Occipital lobe (tissue), 2 donors: Measurements from ENCODE around the gene PACS2. TPM values are rescaled to one million over a fixed set of nuclear protein-coding genes. Genes with fewer than 3 reads are reported as not detected.
"Not testable (repeated sequence)": the region's sequence is repeated elsewhere in the genome, so short reads cannot be mapped to it uniquely, and the experiment has no call there.

Experiments
- DNase-seq: peaks from one replicate; lab custom pipeline; 2025; lab: John Stamatoyannopoulos, UW
- total RNA-seq: library from RNA; depleted of rRNA; stranded (reverse); fragments of >200 nt; gene quantifications from one replicate; pipeline ENCODE4 v1.2.3, GENCODE V29; 2014

PACS2 gene
- 75.8 TPM for total RNA-seq

DNA sequence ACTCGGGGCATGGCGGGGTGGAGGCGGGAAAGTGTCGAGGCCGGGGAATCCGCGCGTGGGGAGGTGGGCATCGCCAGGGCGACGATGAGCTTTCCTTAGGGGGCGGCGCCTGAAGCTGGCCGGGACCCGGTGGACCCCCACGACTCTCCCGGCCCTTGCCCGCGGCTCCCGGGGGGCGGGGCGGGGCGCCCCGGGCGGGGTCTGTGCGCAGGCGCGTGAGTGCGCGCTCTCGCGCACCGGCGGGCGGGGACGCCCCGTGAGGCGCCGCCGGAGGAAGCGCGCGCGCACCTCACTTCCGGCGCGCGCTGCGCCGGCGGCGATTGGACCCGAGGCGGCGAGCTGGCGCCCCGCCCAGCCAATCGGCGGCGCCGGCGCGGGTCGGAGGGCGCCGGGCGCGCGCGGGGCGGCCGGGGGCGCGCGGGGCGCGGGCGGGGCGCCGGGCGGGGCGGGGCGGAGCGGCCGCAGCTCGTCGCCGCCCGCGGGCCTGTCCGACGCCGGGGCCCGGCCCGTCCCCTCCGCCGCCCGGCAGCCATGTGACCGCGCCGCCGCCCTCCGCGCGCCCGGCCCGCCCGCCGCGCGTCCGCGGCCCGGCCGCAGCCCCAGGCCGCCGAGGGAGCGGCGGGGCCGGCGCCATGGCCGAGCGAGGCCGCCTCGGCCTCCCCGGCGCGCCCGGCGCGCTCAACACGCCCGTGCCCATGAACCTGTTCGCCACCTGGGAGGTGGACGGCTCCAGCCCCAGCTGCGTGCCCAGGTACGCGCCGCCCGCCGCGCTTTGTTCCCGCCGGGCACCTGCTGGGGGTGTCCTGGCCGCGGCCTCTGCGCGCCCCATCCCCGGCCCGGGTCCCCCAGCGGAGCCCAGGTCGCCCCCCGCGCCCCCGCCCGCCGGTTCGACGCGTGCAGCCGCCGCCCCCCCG, at the start of gene PACS2:
Gene PACS2, plus strand, starts transcription at position 462 of the 914 bp plus-strand sequence. Its CDS starts 171 bp downstream, at position 633.
- DNase-seq, result peak; percentile 55

DNA sequence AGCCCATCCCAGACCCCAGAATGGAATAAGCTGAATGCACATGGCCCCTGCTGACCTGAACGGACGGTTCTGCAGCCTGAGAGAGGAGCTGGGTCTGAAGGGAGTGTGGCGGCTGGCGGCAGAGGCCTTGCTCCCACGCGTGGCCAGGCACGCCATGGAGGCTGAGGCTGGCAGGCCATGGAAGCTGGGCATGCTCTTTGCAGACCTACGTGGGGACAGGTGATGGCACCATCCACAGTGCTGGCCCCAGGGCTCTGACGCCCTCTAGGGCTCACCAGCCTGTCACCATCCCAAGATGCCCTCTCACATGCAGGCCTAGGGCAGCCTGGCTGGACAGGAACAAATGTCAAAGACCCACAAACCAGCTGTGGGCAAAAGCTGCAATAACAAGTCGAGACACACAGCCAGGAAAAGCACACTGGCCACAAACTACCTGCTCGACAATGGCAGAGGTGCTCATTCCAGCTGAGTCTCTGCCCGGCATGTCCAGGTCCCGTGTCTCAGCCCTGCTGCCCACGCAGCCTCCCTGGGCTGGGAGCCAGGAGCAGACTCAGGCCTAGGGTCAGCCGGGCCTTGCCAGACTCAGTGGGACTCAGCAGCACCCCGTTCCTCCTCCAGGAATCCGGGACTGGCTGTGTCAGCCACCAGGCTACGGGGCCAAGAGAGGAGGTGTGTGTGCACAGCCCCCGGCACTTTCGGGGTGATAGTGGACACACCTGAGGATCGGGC, 46.6 kb upstream of the PACS2 start:
- no peak for DNase-seq

DNA sequence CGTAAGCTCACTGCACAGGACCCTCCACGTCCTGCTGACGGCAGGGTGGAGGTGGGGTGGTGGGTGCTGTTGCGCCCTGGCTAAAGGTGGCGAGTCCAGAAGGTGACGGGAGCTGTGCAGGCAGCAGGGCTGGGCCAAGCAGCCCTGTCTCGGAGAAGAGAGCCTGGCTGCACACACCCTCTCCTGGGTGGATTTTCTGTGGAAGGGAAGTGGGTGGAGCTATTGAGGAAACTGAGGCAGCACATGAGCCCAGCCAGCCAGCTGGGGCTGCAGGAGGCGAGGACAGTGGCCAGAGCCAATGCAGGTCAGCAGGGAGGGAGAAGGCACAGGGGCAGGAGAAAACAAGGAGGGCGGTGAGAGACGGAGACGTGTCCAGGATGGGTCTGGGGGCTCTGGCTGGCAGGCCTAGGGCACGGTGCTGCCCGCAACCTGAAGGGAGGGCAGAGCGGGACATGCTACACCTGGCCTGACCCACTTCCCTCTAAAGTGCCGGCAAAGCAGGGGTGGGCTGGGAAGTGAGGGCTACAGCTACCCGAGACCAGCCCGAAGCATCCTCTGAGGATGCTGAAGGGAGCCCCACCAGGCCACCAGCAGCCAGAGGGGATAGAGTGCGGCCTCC, 45.7 kb upstream of the PACS2 start:
- DNase-seq, result no peak

DNA sequence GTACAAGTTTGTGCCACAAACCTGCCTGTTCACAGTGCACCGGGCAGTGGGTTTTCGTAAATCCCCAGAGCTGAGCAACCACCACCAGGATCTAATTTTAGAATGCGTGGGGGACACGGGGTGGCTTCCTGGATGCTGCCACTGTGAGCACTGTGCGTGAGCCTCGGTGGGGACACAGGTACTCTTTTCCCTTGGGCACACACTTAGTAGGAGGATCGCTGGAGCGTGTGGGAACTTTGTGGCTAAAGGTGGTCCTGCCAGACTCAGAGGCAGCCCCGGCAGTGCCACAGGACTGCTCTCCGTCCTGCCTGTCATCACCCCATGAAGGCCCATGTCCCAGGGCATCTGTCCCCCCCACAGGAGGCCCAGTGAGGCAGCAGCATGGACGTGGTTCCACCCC, 45.1 kb upstream of the PACS2 start:
- no peak for DNase-seq

DNA sequence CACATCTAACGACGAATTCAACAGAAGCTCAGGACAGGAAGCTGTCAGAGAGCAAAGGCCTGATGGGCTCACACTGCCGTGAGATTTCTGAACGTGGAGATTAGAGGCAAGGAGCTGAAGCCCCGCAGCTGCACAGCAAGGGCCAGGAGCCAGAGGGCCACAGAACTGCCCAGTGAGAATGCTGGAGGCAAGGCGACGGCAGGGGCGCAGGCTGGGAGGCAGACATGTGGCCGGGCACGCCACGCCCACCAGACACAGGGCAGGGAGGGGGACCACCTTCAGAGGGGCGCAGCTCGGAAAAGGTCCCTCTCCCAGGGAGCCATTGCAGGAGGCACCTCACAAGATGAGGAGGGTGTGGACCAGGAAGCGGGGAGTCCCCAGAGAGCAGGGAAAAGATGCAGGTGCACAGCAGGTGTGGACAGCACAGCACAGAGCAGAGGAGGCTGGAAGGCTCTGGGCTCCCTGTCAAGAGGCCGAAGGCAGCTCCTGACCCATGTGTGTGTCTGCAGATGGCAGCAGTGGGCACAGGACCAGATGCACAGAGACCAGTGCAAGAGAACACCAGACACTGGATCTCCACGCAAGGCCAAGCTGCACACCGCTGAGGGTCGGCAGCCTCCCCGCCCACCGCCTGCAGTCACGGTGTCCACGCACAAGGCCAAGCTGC, 43.2 kb upstream of the PACS2 start:
- no peak for DNase-seq

DNA sequence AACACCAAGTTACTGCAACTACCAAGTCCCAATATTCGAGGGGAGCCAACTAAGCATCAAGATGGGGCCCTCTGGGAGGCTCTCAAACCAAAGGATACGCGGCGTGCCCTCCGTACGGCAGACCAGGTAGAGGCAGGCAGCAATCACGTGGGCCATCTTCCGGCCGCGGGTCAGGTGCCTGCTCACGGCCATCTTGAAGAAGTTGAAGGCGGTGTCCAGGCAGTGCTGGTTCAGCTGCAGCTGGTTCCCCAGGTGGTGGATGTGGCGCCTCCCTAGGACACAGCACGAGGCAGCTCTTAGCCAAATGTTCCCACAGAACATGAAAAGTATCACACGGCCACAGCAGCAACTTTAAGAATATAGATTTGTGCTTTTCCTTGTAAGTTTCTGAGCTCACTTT, 41.9 kb upstream of the PACS2 start:
- no peak for DNase-seq

DNA sequence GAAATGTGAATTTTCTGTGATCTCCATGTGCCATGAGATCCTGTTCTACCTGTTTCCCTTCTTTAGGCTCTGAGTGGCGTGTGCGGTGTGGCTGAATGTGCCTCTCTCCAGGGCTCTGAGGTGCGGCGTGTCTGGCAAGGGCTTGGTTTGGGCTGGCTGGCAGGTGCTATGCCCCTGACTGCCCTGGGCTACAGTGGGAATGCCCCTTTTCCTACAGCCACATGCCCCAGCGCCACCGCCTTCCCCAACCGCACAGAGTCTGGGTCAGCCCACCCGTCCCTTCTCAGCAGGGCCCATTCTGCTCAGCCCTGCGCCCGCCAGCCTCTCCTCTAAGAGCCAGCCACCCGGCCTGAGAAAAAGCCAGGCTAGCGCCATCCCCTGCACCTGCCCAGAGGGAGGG, 41.5 kb upstream of the PACS2 start:
- no peak for DNase-seq

DNA sequence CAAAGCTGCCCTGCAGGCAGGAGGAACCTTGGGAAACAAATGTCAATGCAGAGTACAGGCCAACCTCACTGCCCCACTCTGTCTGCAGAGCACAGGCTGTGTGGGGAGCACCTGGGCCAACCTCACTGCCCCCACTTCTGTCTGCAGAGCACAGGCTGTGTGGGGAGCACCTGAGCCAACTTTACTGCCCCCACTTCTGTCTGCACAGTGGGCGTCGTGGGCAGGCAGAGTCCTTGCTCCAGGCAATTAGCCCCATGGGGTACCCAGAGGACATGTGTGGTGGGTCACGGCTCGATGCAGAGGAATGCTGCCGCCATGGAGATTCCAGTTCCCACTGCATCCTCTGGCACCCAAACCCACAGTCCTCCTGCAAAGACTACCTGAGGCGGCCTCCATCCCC, 39.9 kb upstream of the PACS2 start:
- no peak for DNase-seq

DNA sequence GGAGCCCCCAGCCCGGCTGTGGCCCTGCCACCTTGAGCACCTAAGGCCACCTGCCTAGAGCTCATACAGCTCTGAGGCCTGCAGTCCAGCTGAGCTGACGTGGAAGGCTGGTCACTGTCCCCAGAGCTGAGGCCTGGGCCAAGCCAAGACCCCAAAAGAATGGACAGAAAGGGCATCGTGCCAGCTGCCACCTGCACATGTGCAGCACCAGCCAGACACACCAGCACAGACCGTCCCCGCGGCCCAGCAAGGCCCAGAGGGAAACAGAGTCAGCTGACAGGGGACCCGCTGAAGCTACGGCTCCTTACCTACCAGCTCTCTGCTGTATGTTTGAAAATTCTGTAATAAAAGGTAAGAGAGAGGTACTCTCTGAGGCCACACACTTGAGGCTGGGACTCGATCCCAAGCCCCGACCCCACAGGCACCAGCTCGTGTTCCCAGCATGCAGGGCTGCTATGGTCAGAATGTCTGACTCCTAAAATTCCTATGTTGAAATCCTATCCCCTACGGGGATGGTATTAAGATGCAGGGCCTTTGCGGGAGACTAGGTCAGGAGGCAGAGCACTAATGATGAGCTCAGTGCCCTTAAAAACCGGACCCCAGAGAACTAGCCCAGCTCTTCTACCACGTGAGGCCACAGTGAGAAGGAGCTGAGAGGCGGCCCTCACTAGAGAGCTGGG, 39.1 kb upstream of the PACS2 start:
- no peak for DNase-seq

DNA sequence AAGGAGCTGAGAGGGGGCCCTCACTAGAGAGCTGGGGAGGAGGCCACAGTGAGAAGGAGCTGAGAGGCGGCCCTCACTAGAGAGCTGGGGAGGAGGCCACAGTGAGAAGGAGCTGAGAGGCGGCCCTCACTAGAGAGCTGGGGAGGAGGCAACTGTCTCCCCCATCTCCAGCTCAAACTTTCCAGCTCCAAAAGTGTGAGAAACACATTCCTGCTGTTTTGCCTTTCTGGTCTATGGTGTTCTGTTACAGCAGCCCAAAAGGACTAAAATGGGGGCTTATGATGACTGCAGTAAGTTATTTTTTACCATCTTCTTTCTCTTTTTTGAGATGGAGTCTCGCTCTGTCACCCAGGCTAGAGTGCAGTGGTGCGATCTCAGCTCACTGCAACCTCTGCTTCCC, 37.1 kb upstream of the PACS2 start:
- not testable (repeated sequence) for DNase-seq

DNA sequence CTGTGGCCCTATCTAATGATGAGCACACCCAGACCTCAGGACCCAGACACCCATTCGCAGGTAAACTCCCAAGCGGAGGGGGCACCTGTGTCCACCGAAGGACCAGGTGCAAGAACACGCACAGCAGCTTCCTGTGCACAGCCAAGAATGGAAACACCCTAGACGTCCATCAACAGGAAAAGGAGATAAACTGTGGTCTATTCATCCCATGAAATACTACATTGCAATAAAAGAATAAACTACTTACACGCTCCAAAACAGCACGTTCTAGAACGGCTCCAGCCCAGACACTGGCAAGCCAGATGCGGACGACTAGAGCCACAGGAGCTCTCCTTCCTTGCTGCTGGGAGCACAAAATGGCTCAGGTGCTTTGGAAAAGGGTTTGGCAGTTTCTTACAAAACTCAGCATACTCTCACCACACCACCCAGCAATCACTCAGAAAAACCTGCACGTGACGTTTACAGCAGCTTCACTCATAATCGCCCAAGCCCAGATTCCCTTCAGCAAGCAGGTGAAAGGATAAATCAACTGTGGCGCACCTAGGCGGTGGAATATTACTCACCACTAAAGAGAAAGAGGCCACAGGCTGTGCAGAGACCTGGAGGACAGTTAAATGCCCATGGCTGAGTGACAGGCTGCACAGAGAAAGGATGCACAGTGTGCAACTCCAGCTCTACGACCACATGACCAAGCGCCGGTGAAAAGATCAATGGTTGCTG, 34.7 kb upstream of the PACS2 start:
- DNase-seq, result no peak

DNA sequence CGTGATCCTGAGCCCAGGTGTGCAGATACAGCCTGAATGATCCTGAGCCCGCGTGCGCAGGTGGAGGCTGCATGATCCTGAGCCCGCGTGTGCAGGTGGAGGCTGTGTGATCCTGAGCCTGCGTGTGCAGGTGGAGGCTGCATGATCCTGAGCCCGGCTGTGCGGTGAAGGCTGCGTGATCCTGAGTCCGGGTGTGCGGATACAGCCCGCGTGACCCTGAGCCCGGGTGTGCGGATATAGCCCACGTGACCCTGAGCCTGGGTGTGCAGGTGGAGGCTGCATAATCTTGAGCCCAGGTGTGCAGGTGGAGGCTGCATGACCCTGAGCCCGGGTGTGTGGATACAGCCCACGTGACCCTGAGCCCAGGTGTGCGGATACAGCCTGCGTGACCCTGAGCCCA, 34.0 kb upstream of the PACS2 start:
- DNase-seq, result no peak

DNA sequence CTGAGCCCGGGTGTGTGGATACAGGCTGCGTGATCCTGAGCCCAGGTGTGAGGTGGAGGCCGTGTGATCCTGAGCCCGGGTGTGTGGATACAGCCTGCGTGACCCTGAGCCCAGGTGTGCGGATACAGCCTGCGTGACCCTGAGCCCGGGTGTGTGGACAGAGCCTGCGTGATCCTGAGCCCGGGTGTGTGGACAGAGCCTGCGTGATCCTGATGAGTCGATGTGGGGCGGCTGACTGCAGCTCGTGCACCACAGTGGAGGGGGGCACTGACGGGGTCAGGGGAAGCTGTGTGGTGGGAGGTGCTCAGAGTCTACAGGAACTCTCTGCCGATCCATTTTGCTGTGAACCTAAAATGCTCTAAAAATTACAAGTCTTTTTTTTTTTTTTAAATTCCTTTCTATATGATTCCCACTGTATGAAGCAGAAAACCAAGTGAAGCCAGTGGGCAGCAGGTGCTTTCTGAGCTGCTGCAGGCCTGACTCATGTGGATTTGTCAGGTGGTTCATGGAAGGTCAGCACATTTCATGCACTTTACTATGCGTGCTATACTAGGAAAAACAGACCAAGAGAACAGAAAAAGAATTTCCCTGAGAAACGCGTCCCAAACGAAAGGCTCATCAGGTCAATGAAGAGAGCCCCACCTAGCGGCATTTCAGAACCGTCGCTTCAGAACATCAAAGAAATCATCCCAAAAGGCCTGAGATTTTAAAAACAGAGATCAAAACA, 33.0 kb upstream of the PACS2 start:
- DNase-seq, result peak; percentile 27

DNA sequence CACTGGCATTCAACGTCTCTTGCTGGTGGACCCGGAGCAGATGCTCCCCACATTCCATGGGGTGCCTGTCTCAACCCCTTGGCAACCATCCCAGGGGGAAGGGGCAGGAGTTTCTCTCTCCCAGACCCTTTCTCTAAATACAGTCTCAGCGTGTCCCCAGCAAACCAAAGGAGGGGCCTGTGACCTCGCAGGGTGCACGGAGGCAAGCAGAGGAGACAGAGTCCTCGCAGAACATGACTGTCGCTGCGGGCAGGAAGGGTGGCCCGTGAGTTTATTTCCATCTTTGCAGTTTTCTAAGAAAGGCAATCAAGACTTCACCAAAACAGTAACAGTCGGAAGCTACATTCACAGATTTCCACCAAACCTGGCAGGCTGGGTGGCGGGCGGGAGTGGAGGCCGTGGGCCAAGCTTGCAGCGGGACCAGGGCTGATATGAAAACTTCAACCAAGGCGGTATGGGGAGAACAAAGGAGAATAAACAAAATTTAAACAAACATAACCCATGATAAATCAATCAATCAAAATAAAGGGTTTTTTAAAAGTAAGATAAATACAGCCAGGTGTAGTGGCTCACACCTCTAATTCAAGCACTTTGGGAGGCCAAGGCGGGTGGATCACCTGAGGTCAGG, 32.3 kb upstream of the PACS2 start:
- DNase-seq, result no peak

DNA sequence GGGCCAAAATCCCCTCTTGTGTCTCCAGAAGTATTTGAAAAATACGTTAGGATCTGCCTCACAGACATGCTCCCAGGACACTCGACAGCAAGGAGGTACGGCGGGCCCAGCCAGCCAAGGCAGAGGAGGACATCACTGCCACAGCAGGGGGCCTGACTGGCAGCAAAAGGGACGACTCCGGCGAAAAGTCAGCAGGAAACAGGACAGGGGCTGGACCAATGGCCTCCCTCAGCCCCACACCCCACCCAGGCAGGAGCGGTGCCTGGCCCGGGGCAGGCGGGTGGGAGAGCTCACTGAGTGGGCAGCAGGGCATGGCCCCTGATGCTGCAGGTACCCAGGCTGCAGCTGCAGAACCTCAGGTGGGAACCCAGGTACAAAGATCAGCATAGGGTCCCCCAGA, 31.5 kb upstream of the PACS2 start:
- DNase-seq, result no peak

DNA sequence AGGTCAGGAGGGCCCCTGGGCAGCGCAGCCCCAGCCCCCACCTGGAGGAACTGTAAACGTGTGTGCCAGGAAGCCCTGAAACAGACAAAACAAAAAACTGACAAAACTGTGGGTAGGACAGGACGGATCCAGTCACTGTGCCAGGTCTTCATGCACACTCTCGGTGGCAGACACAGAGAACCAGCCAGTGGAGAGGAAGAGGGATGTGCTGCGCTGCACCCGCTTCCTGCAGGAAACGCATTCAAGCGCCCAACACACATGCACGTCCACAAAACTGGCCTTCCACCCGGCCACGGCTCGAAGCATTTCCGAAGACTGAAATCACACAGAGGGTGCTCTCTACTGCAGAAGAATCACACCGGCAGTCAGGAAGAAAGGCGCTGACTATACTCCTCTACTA, 30.6 kb upstream of the PACS2 start:
- no peak for DNase-seq

DNA sequence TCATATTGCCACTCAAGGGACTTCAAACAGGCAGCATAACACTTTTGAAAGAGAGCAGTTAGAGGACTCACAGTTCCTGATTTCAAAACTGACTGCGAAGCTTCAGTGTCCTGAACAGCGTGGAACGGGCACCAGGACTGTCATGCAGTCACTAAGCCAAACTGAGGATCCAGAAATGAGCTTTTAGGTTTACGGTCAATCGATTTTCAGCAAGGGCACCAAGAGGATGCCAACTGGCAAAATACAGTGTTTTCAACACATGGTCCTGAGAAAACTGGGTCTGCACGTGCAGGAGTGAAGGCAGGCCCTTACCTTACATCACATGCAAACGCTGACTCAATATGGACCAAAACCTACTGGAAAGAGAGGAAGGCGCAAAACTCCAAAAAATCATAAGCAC, 29.4 kb upstream of the PACS2 start:
- no peak for DNase-seq

DNA sequence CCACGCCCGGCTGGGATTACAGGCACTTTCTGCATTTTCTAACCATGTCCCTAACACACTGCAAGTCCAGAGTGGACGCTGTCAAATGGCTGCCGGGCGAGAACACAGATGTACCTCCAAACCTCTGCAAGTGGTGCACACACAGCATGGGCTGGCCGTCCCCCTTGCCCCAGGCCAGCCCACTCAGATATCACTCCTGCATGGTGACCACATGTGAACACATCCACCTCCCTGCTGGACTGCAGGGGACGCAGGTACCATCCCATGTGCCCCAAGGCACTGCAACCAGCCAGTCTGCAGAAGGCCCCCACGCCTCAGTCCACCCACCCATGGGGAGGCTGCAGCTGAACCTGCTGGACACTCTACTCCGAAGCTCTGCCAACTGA, 27.8 kb upstream of the PACS2 start:
- DNase-seq, result no peak
